Endothelial cell of umbilical vein (primary cell): Measurements from ENCODE around the gene SLC9A2. TPM values are rescaled to one million over a fixed set of nuclear protein-coding genes. Genes with fewer than 3 reads are reported as not detected.
A peak's percentile ranks its signal among the peaks of the same experiment; 100 is the strongest.

ENCODE experiments used
- BruUV-seq: library from RNA; stranded (reverse); fragments of 400-500 nt; replicated peaks from 2 replicates; lab custom pipeline; 2021; lab: Mats Ljungman, UMichigan
- CTCF ChIA-PET: fragments of 300-600, 350-600 bp; sonication (Branson Sonifier 250); formaldehyde crosslinking; loops from one replicate; lab custom pipeline; 2021; ENCODE audit warnings: antibody characterized with exemption, inconsistent platforms; lab: Charles Lee
- POLR2A ChIA-PET: fragments of 300-600, 350-600 bp; sonication (Branson Sonifier 250); formaldehyde crosslinking; loops from one replicate; lab custom pipeline; 2021; ENCODE audit warnings: antibody characterized with exemption, inconsistent platforms; lab: Charles Lee
- DNase-seq: peaks from one replicate; pipeline ENCODE4 v3.0.0-alpha.2; 2011; ENCODE audit warnings: low read depth, low spot score
- FAIRE-seq: peaks from 2 replicates; lab custom pipeline; 2011; peaks lifted over from hg19 to GRCh38; lab: Jason Lieb, UNC
- H2AFZ ChIP-seq: 2 replicates; pipeline ENCODE4 v1.6.0; 2012; ENCODE audit warnings: low read depth, low read length, control low read depth, inconsistent platforms
- H3K27ac ChIP-seq: 2 replicates; pipeline ENCODE4 v1.5.1; 2011; ENCODE audit warnings: low read depth, mild to moderate bottlenecking, control low read depth, low read length, moderate library complexity; ENCODE audit not compliant: insufficient read depth
- H3K27me3 ChIP-seq, 2 experiments: 2 replicates each; pipeline versions ENCODE4 v1.6.0 to v1.6.1; 2011; ENCODE audit warnings: low read length in 2 of 2, mixed read lengths in 1 of 2; ENCODE audit not compliant: control insufficient read depth in 2 of 2, insufficient read depth in 2 of 2
- H3K36me3 ChIP-seq, 2 experiments: 2 replicates in 1 of 2; 3 replicates in 1 of 2; pipeline ENCODE4 v1.5.1; 2011; ENCODE audit warnings: low read length in 2 of 2, mild to moderate bottlenecking in 1 of 2, moderate library complexity in 1 of 2; ENCODE audit not compliant: control insufficient read depth in 2 of 2, insufficient read depth in 2 of 2; ENCODE audit errors: extremely low read depth in 1 of 2
- H3K4me1 ChIP-seq: 3 replicates; pipeline ENCODE4 v1.5.1; 2011; ENCODE audit warnings: mild to moderate bottlenecking, low read length; ENCODE audit not compliant: control insufficient read depth, insufficient read depth; ENCODE audit errors: extremely low read depth
- H3K4me2 ChIP-seq: 2 replicates; pipeline ENCODE4 v1.6.1; 2011; ENCODE audit warnings: low read length, control low read depth, mixed read lengths; ENCODE audit not compliant: insufficient read depth
- H3K4me3 ChIP-seq, 3 experiments: fragments of 200-600 bp in 1 of 3; sonication (generic), shearing (Covaris generic) in 1 of 3; replicated peaks in 1 of 3; 2 replicates each; pipeline ENCODE4 v1.5.1; 2011 to 2016; ENCODE audit warnings: control low read depth in 3 of 3, low read length in 3 of 3, mild to moderate bottlenecking in 2 of 3, inconsistent platforms in 1 of 3, low read depth in 1 of 3, moderate library complexity in 1 of 3; ENCODE audit not compliant: insufficient read depth in 1 of 3
- H3K79me2 ChIP-seq: 2 replicates; pipeline ENCODE4 v1.6.0; 2012; ENCODE audit warnings: low read length, inconsistent platforms; ENCODE audit not compliant: control insufficient read depth, insufficient read depth
- H3K9ac ChIP-seq: replicated peaks from 2 replicates; pipeline ENCODE3; 2011; ENCODE audit warnings: low read length, control low read depth; ENCODE audit not compliant: insufficient read depth; ENCODE audit errors: extremely low read depth
- H3K9me1 ChIP-seq: replicated peaks from 3 replicates; pipeline ENCODE4 v1.6.0; 2011; ENCODE audit warnings: mild to moderate bottlenecking, low read length; ENCODE audit not compliant: control insufficient read depth, insufficient read depth; ENCODE audit errors: extremely low read depth
- H3K9me3 ChIP-seq: replicated peaks from 2 replicates; pipeline ENCODE4 v1.5.1; 2012; ENCODE audit warnings: low read length, inconsistent platforms; ENCODE audit not compliant: control insufficient read depth, insufficient read depth
- H4K20me1 ChIP-seq: replicated peaks from 2 replicates; pipeline ENCODE3; 2011; ENCODE audit warnings: mild to moderate bottlenecking, low read length; ENCODE audit not compliant: control insufficient read depth, insufficient read depth; ENCODE audit errors: extremely low read depth
- EZH2 ChIP-seq: IDR thresholded peaks from 2 replicates; pipeline ENCODE4 v1.6.1; 2012; ENCODE audit warnings: borderline replicate concordance, low read depth, mild to moderate bottlenecking, moderate library complexity, low read length, inconsistent platforms; ENCODE audit not compliant: severe bottlenecking
- FOS ChIP-seq: IDR thresholded peaks from 2 replicates; pipeline ENCODE4 v1.6.1; 2011; ENCODE audit warnings: mild to moderate bottlenecking, low read length, moderate library complexity, borderline replicate concordance; ENCODE audit not compliant: insufficient read depth
- GATA2 ChIP-seq: IDR thresholded peaks from 2 replicates; pipeline ENCODE4 v1.7.0; 2011; ENCODE audit warnings: low read depth, mild to moderate bottlenecking, moderate library complexity, mixed read lengths, low read length; ENCODE audit not compliant: insufficient read length, insufficient read depth
- JUN ChIP-seq: IDR thresholded peaks from 2 replicates; pipeline ENCODE4 v1.6.1; 2011; ENCODE audit warnings: borderline replicate concordance, low read depth; ENCODE audit not compliant: insufficient read length, insufficient read depth
- MYC ChIP-seq: IDR thresholded peaks from one replicate; pipeline ENCODE4 v1.6.1; 2011; ENCODE audit warnings: mild to moderate bottlenecking, low read depth, low read length
- POLR2A ChIP-seq: IDR thresholded peaks from 2 replicates; pipeline ENCODE4 v1.6.1; 2012; ENCODE audit warnings: low read depth, mild to moderate bottlenecking, control low read depth, low read length
- POLR2AphosphoS5 ChIP-seq: IDR thresholded peaks from 2 replicates; pipeline ENCODE4 v1.6.1; 2012; ENCODE audit warnings: low read depth, mild to moderate bottlenecking, control low read depth, low read length, moderate library complexity; ENCODE audit not compliant: insufficient read depth
- dilution Hi-C: fragments of 300-500 bp; cut with MboI; formaldehyde crosslinking; loops from one replicate; pipeline ENCODE4 v1.15.0; 2019; ENCODE audit warnings: low sequenced_read_pairs; ENCODE audit not compliant: extremely low pct_ligation_motif_present
- intact Hi-C: fragments of 100-400 bp; cut with micrococcal nuclease; formaldehyde crosslinking; loops from one replicate; pipeline ENCODE4 v1.10.0; 2022
- polyA plus RNA-seq, 4 experiments: library from polyadenylated mRNA; depleted of rRNA in 3 of 4; stranded (reverse) in 3 of 4; unstranded in 1 of 4; fragments of >200 nt; gene quantifications; 2 replicates each; pipeline versions ENCODE4 v1.2.1 to v1.2.3, GENCODE V29; 2011 to 2012; ENCODE audit warnings: missing spikeins in 1 of 4
- total RNA-seq: library from RNA; stranded (reverse); gene quantifications from 2 replicates; pipeline ENCODE4 v1.2.3, GENCODE V29; 2021
- TF ChIP-seq, protein P1 (sequence below): IDR thresholded peaks from 2 replicates; pipeline ENCODE4 v1.6.1; 2011; ENCODE audit not compliant: insufficient read depth, insufficient read length
- TF ChIP-seq, protein P2 (sequence below), 2 donors: IDR thresholded peaks; 1 replicate in 1 of 2; 2 replicates in 1 of 2; pipeline ENCODE4 v1.5.1; 2011; ENCODE audit warnings: low read length in 2 of 2, mild to moderate bottlenecking in 2 of 2, moderate library complexity in 2 of 2, control low read depth in 1 of 2, inconsistent platforms in 1 of 2, low read depth in 1 of 2; ENCODE audit not compliant: insufficient read depth in 1 of 2; ENCODE audit errors: extremely low read depth in 1 of 2

The SLC9A2 gene
- total and polyA plus RNA-seq, 2 donors (not counting 3 experiments of a cell fraction or from before 2014, with no cell fraction given): 0.03 TPM; not detected in 1

DNA sequence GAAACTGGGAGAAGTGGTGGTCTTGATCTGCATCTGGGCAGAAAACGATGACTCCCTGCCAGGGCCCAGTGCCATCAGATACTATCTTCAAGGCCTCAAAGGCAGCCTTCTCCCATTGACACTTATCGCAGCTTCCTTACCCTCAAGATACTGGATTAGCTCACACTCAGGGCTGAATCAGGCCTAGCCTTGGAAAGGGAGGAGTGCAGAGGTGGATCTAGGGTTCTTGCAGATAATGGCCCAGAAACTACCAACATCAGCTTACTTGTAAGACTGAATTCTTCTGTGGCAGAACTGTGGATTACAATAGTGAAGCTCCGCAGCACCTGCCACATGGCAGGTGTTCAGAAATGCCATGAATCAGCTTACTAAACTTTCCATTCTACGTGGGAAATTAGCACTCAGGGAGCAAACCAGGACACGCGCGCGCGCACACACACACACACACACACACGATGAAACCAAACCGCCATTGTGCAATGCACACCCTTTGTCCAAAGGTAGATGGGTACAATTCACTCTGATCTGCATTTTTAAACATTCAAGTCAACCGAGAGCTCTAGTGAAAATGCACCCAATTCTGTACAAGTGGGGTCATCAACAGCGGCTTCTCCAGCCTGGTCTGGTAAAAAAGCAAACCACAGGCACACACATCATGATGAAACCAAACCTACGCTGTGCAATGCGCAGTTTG is 116.2 kb downstream of the SLC9A2 start:
- H3K36me3 ChIP-seq: no peaks in the 10 kb centered on the region
- dilution Hi-C loops (no loop called here), intact Hi-C loops (no loop called here)
- no peaks in the 10 kb centered on the region for H3K9me1 ChIP-seq
- H2AFZ ChIP-seq: no peak overlapping the region
- H3K4me2 ChIP-seq: peak overlapping the region; percentile 99
- TF ChIP-seq, protein P1, sequence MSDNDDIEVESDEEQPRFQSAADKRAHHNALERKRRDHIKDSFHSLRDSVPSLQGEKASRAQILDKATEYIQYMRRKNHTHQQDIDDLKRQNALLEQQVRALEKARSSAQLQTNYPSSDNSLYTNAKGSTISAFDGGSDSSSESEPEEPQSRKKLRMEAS: no peak
- TF ChIP-seq JUN: no peak
- TF ChIP-seq GATA2: no peak
- no peak for TF ChIP-seq EZH2
- TF ChIP-seq MYC: no peak
- no peak for TF ChIP-seq FOS
- TF ChIP-seq, protein P2, sequence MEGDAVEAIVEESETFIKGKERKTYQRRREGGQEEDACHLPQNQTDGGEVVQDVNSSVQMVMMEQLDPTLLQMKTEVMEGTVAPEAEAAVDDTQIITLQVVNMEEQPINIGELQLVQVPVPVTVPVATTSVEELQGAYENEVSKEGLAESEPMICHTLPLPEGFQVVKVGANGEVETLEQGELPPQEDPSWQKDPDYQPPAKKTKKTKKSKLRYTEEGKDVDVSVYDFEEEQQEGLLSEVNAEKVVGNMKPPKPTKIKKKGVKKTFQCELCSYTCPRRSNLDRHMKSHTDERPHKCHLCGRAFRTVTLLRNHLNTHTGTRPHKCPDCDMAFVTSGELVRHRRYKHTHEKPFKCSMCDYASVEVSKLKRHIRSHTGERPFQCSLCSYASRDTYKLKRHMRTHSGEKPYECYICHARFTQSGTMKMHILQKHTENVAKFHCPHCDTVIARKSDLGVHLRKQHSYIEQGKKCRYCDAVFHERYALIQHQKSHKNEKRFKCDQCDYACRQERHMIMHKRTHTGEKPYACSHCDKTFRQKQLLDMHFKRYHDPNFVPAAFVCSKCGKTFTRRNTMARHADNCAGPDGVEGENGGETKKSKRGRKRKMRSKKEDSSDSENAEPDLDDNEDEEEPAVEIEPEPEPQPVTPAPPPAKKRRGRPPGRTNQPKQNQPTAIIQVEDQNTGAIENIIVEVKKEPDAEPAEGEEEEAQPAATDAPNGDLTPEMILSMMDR (IDR thresholded peaks at IDR 0.05; ENCODE audit: extremely low read depth in 1 of 2, insufficient read depth in 1 of 2, low read depth in 1 of 2, low read length in 2 of 2): no peak
- TF ChIP-seq POLR2A: no peak
- no peak for TF ChIP-seq POLR2AphosphoS5
- peak overlapping the region in 2 of 3 experiments; percentile 85 to 89 for H3K4me3 ChIP-seq
- peaks cover 11% of the 10 kb centered on the region for H3K4me1 ChIP-seq
- H3K79me2 ChIP-seq: peaks cover 3% of the 10 kb centered on the region
- FAIRE-seq (no peak), DNase-seq (peak; percentile 5)
- H3K9ac ChIP-seq: no peak overlapping the region
- no peaks in the 10 kb centered on the region for H3K27me3 ChIP-seq
- CTCF ChIA-PET: interaction anchor here (6.8 kb wide), 1 partner anchor 18 kb away, joined by 70 read pairs; no protein-coding TSS in a partner anchor
- H4K20me1 ChIP-seq: no peaks in the 10 kb centered on the region
- no TSS peak for BruUV-seq
- POLR2A ChIA-PET: no interaction called here
- H3K9me3 ChIP-seq: no peaks in the 10 kb centered on the region
- H3K27ac ChIP-seq: no peak overlapping the region
